ENCODE results near the gene FAM184B. TPM values are rescaled to one million over a fixed set of nuclear protein-coding genes. Genes with fewer than 3 reads are reported as not detected.
A peak's percentile ranks its signal among the peaks of the same experiment; 100 is the strongest.

The FAM184B gene
- total RNA-seq, 2 experiments from 2014 or later = not detected

- H3K9me3 Mint-ChIP-seq = no peaks in the 10 kb centered on the region
- POLR2A ChIA-PET = interaction anchor here (0.7 kb wide), 1 partner anchor 45 kb away, joined by 3 read pairs; no protein-coding TSS in a partner anchor
- H3K4me3 Mint-ChIP-seq = no peak overlapping the region
- CTCF ChIA-PET = interaction anchor here (0.8 kb wide), 1 partner anchor 28 kb away, joined by 3 read pairs; the partner anchor contains the start of gene MED28
- no peaks in the 10 kb centered on the region for H3K27me3 Mint-ChIP-seq
- peaks cover 69% of the 10 kb centered on the region for H3K36me3 Mint-ChIP-seq (ENCODE audit: low read depth)
- H3K4me1 Mint-ChIP-seq = peaks cover 17% of the 10 kb centered on the region
- DNase-seq = no peak
- no peak overlapping the region for H3K27ac Mint-ChIP-seq
These were observed 194.2 kb downstream of the FAM184B start for GRCh38 chr4:17587094-17587822.

- DNase-seq = no peak
- Mint-ChIP-seq H3K4me1 (peaks cover 32% of the 10 kb centered on the region), H3K27ac (peak overlapping the region; percentile 57), H3K4me3 (no peak overlapping the region), H3K36me3 (ENCODE audit: low read depth) (peaks cover 77% of the 10 kb centered on the region), H3K27me3 (no peaks in the 10 kb centered on the region), H3K9me3 (no peaks in the 10 kb centered on the region)
- CTCF ChIA-PET = interaction anchor here (1.8 kb wide), 1 partner anchor 19 kb away, joined by 3 read pairs; no protein-coding TSS in a partner anchor
- POLR2A ChIA-PET = no interaction called here
These were observed 196.8 kb downstream of the FAM184B start for GRCh38 chr4:17584521-17585213.

- CTCF ChIA-PET = interaction anchor here (0.6 to 1.8 kb wide), 4 partner anchors 11 to 1889 kb away, joined by 3 to 4 read pairs (median 3); no protein-coding TSS in a partner anchor
- H3K9me3 Mint-ChIP-seq = no peaks in the 10 kb centered on the region
These were observed 197.5 kb downstream of the FAM184B start for GRCh38 chr4:17583941-17584340.

GRCh38 chr4:17583276-17583675, 198.1 kb downstream of the FAM184B start:
- H3K27ac Mint-ChIP-seq = no peak overlapping the region
- no peak overlapping the region for H3K4me3 Mint-ChIP-seq
- DNase-seq = no peak
- peaks cover 81% of the 10 kb centered on the region for H3K36me3 Mint-ChIP-seq (ENCODE audit: low read depth)
- CTCF ChIA-PET = interaction anchor here (0.9 to 1.8 kb wide), 3 partner anchors 12 to 26 kb away, joined by 3 to 4 read pairs (median 3); no protein-coding TSS in a partner anchor
- no peaks in the 10 kb centered on the region for H3K9me3 Mint-ChIP-seq
- POLR2A ChIA-PET = no interaction called here
- peaks cover 42% of the 10 kb centered on the region for H3K4me1 Mint-ChIP-seq
- no peaks in the 10 kb centered on the region for H3K27me3 Mint-ChIP-seq

More at GRCh38 chr4:17583941-17584340, 197.5 kb downstream of the FAM184B start:
- Mint-ChIP-seq H3K27ac (no peak overlapping the region), H3K36me3 (ENCODE audit: low read depth) (peaks cover 79% of the 10 kb centered on the region), H3K27me3 (no peaks in the 10 kb centered on the region), H3K4me1 (peaks cover 38% of the 10 kb centered on the region), H3K4me3 (no peak overlapping the region)
- DNase-seq = no peak
- POLR2A ChIA-PET = no interaction called here

GRCh38 chr4:17580969-17581368, 200.5 kb downstream of the FAM184B start:
- Mint-ChIP-seq H3K9me3 (no peaks in the 10 kb centered on the region), H3K4me3 (no peak overlapping the region), H3K36me3 (ENCODE audit: low read depth) (peaks cover 69% of the 10 kb centered on the region), H3K27ac (peak overlapping the region; percentile 46), H3K27me3 (no peaks in the 10 kb centered on the region), H3K4me1 (peaks cover 46% of the 10 kb centered on the region)
- ChIA-PET POLR2A (no interaction called here), CTCF (no interaction called here)
- DNase-seq = no peak

Other genes with a start within 250 kb of the FAM184B start
- gene LAP3, start 204.4 kb downstream of the FAM184B start, total RNA-seq = 100 to 1,000 TPM; 142 to 149 TPM
- gene MED28, start 167.0 kb downstream of the FAM184B start, total RNA-seq = 10 to 100 TPM; 53.7 to 53.8 TPM
- gene DCAF16, start 29.1 kb upstream of the FAM184B start, total RNA-seq = 10 to 100 TPM; 50.9 to 53.6 TPM
- 100 to 1,000 TPM in 1 of 2 experiments, 10 to 100 TPM in 1; 93.8 to 102 TPM for gene NCAPG, start 29.4 kb upstream of the FAM184B start, total RNA-seq
- 1 to 10 TPM; 8.0 to 8.4 TPM for gene LCORL, start 240.1 kb upstream of the FAM184B start, total RNA-seq